Heart left ventricle (tissue), 13 donors: ENCODE data around the gene PPP1R14C.

Experiments
- POLR2A ChIP-seq, 2 donors: fragments of 450-650 bp; IDR thresholded peaks; one replicate each; pipeline ENCODE4 v1.6.1; 2017; ENCODE audit warnings: antibody characterized with exemption in 2 of 2, mild to moderate bottlenecking in 2 of 2, moderate library complexity in 2 of 2
- TF ChIP-seq, protein P1 (sequence below), 12 donors: fragments of 200-600 bp; sonication (generic) in 4 of 12; IDR thresholded peaks; one replicate each; pipeline versions ENCODE4 v1.5.0 to v1.8.0; 2018 to 2022; ENCODE audit warnings: antibody characterized with exemption in 12 of 12, mild to moderate bottlenecking in 5 of 12
- donor health status: ischemic (EF 13 %, LVEDD 7.1; RV severe dilation, severe dysfunction).
- donor health status: DM: no; HTN: yes; CAD: no.
- donor health status: DM: no; HTN: no; CAD: no.
- donor health status: ischemic (EF 25% LVEDD 6.9; RV normal size, moderate dysfunction).
- donor health status: ischemic (EF 25% LVEDD 5.7; RV mildly dilated, moderate dysfunction).
- donor health status: ischemic (EF 35%, LVEDD 5.7; RV mildly dilated, moderate dysfunction).
- donor health status: nonischemic (EF 11% LVEDD 7.7; RV severe dilation, severe dysfunction).
- donor health status: DM: yes; HTN: yes; CAD: no.
- donor health status: PGD.
- donor health status: ischemic (EF 29% LVEDD 5.4; RV normal size, mild dysfunction).
- donor health status: nonischemic (EF 23%, LVEDD 6.1; RV moderate dilation, normal function).

DNA sequence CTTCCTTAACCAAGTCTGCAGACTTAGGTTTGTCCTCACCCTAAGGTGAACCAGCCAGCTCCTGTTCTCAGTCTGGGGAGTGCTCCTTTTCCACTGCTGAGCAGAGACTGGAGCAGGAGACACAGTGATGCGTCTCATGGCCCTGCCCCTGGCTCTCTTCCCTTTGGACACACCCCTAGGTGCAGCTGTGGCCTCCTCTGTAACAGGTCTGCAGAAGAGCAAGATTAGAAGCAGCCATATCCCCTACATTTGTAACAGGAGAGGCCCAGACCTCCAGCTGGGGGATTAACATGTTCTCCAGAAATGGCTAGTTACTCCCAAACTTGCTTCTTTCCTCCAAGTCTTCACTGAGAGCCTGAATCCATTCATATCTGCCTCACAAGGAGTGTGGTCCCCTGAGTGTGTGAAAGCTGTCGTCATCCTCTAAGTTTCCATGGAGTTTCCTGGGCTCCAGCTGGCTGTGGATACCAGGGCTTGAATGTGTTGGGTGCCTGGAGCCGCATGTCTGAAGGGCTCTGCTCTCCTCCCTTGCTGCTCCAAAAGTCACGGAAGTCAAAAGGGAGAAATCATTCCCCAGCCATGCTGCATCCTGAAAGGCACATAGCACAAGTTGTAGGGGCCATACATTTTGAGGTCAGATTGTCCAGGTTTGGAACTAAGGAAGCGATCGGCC lies 57.7 kb downstream of the PPP1R14C start:
- no peak for TF ChIP-seq POLR2A (IDR thresholded peaks at IDR 0.05)
- TF ChIP-seq, protein P1, sequence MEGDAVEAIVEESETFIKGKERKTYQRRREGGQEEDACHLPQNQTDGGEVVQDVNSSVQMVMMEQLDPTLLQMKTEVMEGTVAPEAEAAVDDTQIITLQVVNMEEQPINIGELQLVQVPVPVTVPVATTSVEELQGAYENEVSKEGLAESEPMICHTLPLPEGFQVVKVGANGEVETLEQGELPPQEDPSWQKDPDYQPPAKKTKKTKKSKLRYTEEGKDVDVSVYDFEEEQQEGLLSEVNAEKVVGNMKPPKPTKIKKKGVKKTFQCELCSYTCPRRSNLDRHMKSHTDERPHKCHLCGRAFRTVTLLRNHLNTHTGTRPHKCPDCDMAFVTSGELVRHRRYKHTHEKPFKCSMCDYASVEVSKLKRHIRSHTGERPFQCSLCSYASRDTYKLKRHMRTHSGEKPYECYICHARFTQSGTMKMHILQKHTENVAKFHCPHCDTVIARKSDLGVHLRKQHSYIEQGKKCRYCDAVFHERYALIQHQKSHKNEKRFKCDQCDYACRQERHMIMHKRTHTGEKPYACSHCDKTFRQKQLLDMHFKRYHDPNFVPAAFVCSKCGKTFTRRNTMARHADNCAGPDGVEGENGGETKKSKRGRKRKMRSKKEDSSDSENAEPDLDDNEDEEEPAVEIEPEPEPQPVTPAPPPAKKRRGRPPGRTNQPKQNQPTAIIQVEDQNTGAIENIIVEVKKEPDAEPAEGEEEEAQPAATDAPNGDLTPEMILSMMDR (IDR thresholded peaks at IDR 0.05), result no peak
